ENCODE data around the gene PVALEF.

Gene PVALEF

GRCh38 chr17:81186203-81186602 is 20.9 kb downstream of the PVALEF start:
- no peak for DNase-seq

- DNase-seq: no peak
These were observed 21.8 kb downstream of the PVALEF start for GRCh38 chr17:81187120-81187519.

GRCh38 chr17:81187586-81188490 is 22.5 kb downstream of the PVALEF start:
- no peak for DNase-seq

GRCh38 chr17:81188491-81188840 is 23.2 kb downstream of the PVALEF start:
- no peak for DNase-seq

GRCh38 chr17:81189016-81189415 is 23.7 kb downstream of the PVALEF start:
- DNase-seq: no peak

- no peak for DNase-seq
These were observed 24.6 kb downstream of the PVALEF start for GRCh38 chr17:81189670-81190530.

GRCh38 chr17:81190591-81190990 is 25.3 kb downstream of the PVALEF start:
- no peak for DNase-seq

GRCh38 chr17:81191116-81191515 is 25.8 kb downstream of the PVALEF start:
- DNase-seq: no peak

- DNase-seq: no peak
These were observed 26.3 kb downstream of the PVALEF start for GRCh38 chr17:81191646-81192045.

GRCh38 chr17:81192386-81193050 is 27.2 kb downstream of the PVALEF start:
- DNase-seq: no peak

- no peak for DNase-seq
These were observed 27.7 kb downstream of the PVALEF start for GRCh38 chr17:81193051-81193410.

- DNase-seq: no peak
These were observed 28.3 kb downstream of the PVALEF start for GRCh38 chr17:81193470-81194224.

- DNase-seq: no peak
These were observed 29.0 kb downstream of the PVALEF start for GRCh38 chr17:81194225-81194760.

- no peak for DNase-seq
These were observed 29.9 kb downstream of the PVALEF start for GRCh38 chr17:81194941-81195901.

- DNase-seq: no peak
These were observed 30.7 kb downstream of the PVALEF start for GRCh38 chr17:81195941-81196495.

- no peak for DNase-seq
These were observed 31.4 kb downstream of the PVALEF start for GRCh38 chr17:81196505-81197408.

- no peak for DNase-seq
These were observed 32.1 kb downstream of the PVALEF start for GRCh38 chr17:81197409-81197795.

- DNase-seq: no peak
These were observed 32.7 kb downstream of the PVALEF start for GRCh38 chr17:81197831-81198490.

- DNase-seq: no peak
These were observed 33.6 kb downstream of the PVALEF start for GRCh38 chr17:81198826-81199481.

Measured in CD4-positive, alpha-beta T cell treated with Interferon alpha-2 for 1 hour (primary cell).